SK-N-DZ (cell line): ENCODE results near the gene GYPC.
"Not testable (repeated sequence)": the region's sequence is repeated elsewhere in the genome, so short reads cannot be mapped to it uniquely, and the experiment has no call there.

ENCODE experiments used
- DNase-seq: peaks from one replicate; pipeline ENCODE4 v3.0.0-alpha.2; 2015; ENCODE audit warnings: low spot score

Gene GYPC

GRCh38 chr2:126668254-126668653 is 12.3 kb downstream of the GYPC start:
- DNase-seq = no peak

GRCh38 chr2:126669772-126670171 is 13.8 kb downstream of the GYPC start:
- DNase-seq = no peak

GRCh38 chr2:126671488-126671887 is 15.5 kb downstream of the GYPC start:
- no peak for DNase-seq

- DNase-seq = no peak
Measured at GRCh38 chr2:126672980-126673605, 17.1 kb downstream of the GYPC start.

GRCh38 chr2:126674075-126674744 is 18.3 kb downstream of the GYPC start:
- no peak for DNase-seq

- no peak for DNase-seq
Measured at GRCh38 chr2:126675637-126676036, 19.7 kb downstream of the GYPC start.

- DNase-seq = no peak
Measured at GRCh38 chr2:126676221-126677175, 20.5 kb downstream of the GYPC start.

GRCh38 chr2:126677176-126677538 is 21.2 kb downstream of the GYPC start:
- DNase-seq = no peak

GRCh38 chr2:126678269-126679065 is 22.5 kb downstream of the GYPC start:
- DNase-seq = no peak

GRCh38 chr2:126679094-126679713 is 23.2 kb downstream of the GYPC start:
- DNase-seq = no peak

GRCh38 chr2:126681505-126681904 is 25.5 kb downstream of the GYPC start:
- DNase-seq = no peak

- no peak for DNase-seq
Measured at GRCh38 chr2:126685629-126686028, 29.7 kb downstream of the GYPC start.

GRCh38 chr2:126686286-126686685 is 30.3 kb downstream of the GYPC start:
- DNase-seq = no peak

- no peak for DNase-seq
Measured at GRCh38 chr2:126686841-126687485, 31.0 kb downstream of the GYPC start.

- DNase-seq = no peak
Measured at GRCh38 chr2:126687503-126687902, 31.5 kb downstream of the GYPC start.

GRCh38 chr2:126688594-126688993 is 32.6 kb downstream of the GYPC start:
- not testable (repeated sequence) for DNase-seq

GRCh38 chr2:126692241-126692640 is 36.3 kb downstream of the GYPC start:
- DNase-seq = not testable (repeated sequence)

GRCh38 chr2:126692934-126693592 is 37.1 kb downstream of the GYPC start:
- not testable (repeated sequence) for DNase-seq

GRCh38 chr2:126696644-126697520 is 40.9 kb downstream of the GYPC start:
- no peak for DNase-seq
